AG04449 (cell line): ENCODE data around the gene LRMDA.

ENCODE experiments used
- CTCF ChIA-PET: fragments of 350-600 bp; formaldehyde crosslinking; extraction: SDS; loops from one replicate; lab custom pipeline; 2021; ENCODE audit warnings: antibody characterized with exemption; lab: Yijun Ruan, JAX
- POLR2A ChIA-PET: fragments of 400-600, 350-600 bp; formaldehyde crosslinking; extraction: SDS; loops from one replicate; lab custom pipeline; 2020; ENCODE audit warnings: antibody characterized with exemption, inconsistent platforms; lab: Yijun Ruan, JAX
- DNase-seq: peaks from one replicate; pipeline ENCODE4 v3.0.0-alpha.2; 2010; ENCODE audit warnings: low read depth, low spot score
- H3K4me3 ChIP-seq: 2 replicates; pipeline ENCODE4 v1.5.1; 2011; ENCODE audit warnings: low read depth, mild to moderate bottlenecking, control low read depth, low read length
- CTCF ChIP-seq: IDR thresholded peaks from one replicate; pipeline ENCODE4 v1.5.1; 2011; ENCODE audit warnings: mild to moderate bottlenecking, moderate library complexity, low read length, control low read depth, inconsistent platforms; ENCODE audit not compliant: insufficient read depth; ENCODE audit errors: missing control alignments

Gene LRMDA

GRCh38 chr10:76086170-76086760 lies 654.8 kb downstream of the LRMDA start:
- DNase-seq: no peak
- ChIA-PET POLR2A (interaction anchor here (0.6 to 1.3 kb wide), 3 partner anchors 117 to 685 kb away, joined by 3 read pairs; partner anchors contain the start of gene ZNF503), CTCF (interaction anchor here (0.9 to 1.0 kb wide), 2 partner anchors 25 to 31 kb away, joined by 3 read pairs; no protein-coding TSS in a partner anchor)
- H3K4me3 ChIP-seq: no peak overlapping the region
- TF ChIP-seq CTCF: no peak

GRCh38 chr10:76086761-76087639 lies 655.6 kb downstream of the LRMDA start:
- POLR2A ChIA-PET: interaction anchor here (0.6 to 1.3 kb wide), 3 partner anchors 116 to 685 kb away, joined by 3 read pairs; partner anchors contain the start of gene ZNF503
- no peak for DNase-seq
- peak; percentile 28 for TF ChIP-seq CTCF
- CTCF ChIA-PET: interaction anchor here (0.9 to 1.1 kb wide), 4 partner anchors 9 to 31 kb away, joined by 3 read pairs; no protein-coding TSS in a partner anchor
- no peak overlapping the region for H3K4me3 ChIP-seq

- H3K4me3 ChIP-seq: no peak overlapping the region
- no peak for DNase-seq
- ChIA-PET CTCF (interaction anchor here (1.1 kb wide), 1 partner anchor 10 kb away, joined by 3 read pairs; no protein-coding TSS in a partner anchor), POLR2A (no interaction called here)
- TF ChIP-seq CTCF: no peak
These were observed 656.6 kb downstream of the LRMDA start for GRCh38 chr10:76088008-76088407.

DNA sequence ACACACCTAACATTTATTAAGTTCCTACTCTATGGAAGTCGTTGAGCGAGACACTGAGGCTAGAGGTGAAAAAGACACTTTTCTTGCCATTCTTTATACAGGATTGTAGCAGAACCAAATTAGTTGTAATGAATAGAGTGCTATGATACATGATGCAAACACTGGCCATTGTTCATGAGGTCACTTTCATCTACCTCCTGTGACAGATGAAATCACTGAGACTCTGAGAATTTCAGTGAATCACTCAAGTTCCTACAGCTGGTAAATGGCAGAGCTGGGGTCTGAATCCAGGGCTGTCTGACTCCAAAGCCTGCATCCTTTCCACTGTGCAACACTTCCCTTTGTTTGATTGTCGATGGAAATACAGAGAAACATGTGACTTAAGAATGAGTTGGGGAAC lies 657.6 kb downstream of the LRMDA start:
- no peak for DNase-seq
- CTCF ChIA-PET: no interaction called here
- H3K4me3 ChIP-seq: no peak overlapping the region
- TF ChIP-seq CTCF: no peak
- POLR2A ChIA-PET: no interaction called here

DNA sequence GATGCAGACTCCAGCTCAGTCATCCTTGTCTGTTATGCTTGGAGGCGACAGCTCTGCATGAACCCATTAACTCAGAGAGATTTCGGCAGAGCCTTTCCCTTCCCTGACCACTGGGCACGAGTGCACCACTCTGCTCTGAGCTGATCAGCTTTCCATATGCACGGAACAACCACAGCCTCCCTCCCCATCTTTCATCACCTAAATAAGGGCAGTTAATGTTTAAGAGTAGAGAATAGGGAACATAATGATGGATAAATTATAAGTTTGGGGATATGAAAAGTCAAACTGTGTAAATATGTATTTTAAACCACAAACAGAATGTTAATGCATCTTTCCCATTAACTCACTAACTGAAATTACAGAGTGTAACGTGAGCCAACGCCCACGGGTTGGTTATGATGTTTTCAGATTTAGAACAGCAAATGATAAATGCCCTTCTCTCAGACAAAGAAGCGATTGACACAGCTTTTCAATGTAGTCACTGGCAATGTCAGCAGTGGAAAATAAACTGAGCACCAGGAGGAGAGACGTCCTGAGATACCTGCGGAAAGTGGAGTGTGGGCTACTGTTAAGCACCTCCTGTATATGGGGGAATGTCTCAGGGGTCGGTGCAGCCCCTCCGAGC lies 658.2 kb downstream of the LRMDA start:
- ChIA-PET POLR2A (no interaction called here), CTCF (no interaction called here)
- no peak for DNase-seq
- no peak overlapping the region for H3K4me3 ChIP-seq
- no peak for TF ChIP-seq CTCF
